HG03175 (cell line): ENCODE results near the gene C3.
"Not testable (repeated sequence)": the region's sequence is repeated elsewhere in the genome, so short reads cannot be mapped to it uniquely, and the experiment has no call there.

Experiments used
- ATAC-seq: cut with Tn5 transposase; IDR thresholded peaks from one replicate; pipeline ENCODE4 v1.9.1; 2021; ENCODE audit warnings: mild to moderate bottlenecking, moderate library complexity; ENCODE audit not compliant: unreplicated experiment

C3 gene

GRCh38 chr19:6693056-6693471 lies 27.4 kb downstream of the C3 start:
- ATAC-seq = no peak

- no peak for ATAC-seq
Measured at GRCh38 chr19:6692027-6692426, 28.4 kb downstream of the C3 start.

- ATAC-seq = no peak
Measured at GRCh38 chr19:6691342-6691741, 29.1 kb downstream of the C3 start.

- no peak for ATAC-seq
Measured at GRCh38 chr19:6690160-6690885, 30.1 kb downstream of the C3 start.

GRCh38 chr19:6687114-6687513 lies 33.3 kb downstream of the C3 start:
- ATAC-seq = no peak

- ATAC-seq = no peak
Measured at GRCh38 chr19:6686628-6686975, 33.8 kb downstream of the C3 start.

- no peak for ATAC-seq
Measured at GRCh38 chr19:6685962-6686627, 34.4 kb downstream of the C3 start.

- no peak for ATAC-seq
Measured at GRCh38 chr19:6685482-6685881, 35.0 kb downstream of the C3 start.

GRCh38 chr19:6683971-6684370 lies 36.5 kb downstream of the C3 start:
- ATAC-seq = no peak

- ATAC-seq = no peak
Measured at GRCh38 chr19:6682607-6683128, 37.8 kb downstream of the C3 start.

GRCh38 chr19:6680141-6680540 lies 40.3 kb downstream of the C3 start:
- ATAC-seq = no peak

- ATAC-seq = no peak
Measured at GRCh38 chr19:6679139-6679538, 41.3 kb downstream of the C3 start.

GRCh38 chr19:6678690-6679109 lies 41.8 kb downstream of the C3 start:
- ATAC-seq = no peak

- no peak for ATAC-seq
Measured at GRCh38 chr19:6677883-6678689, 42.4 kb downstream of the C3 start.

GRCh38 chr19:6677495-6677882 lies 43.0 kb downstream of the C3 start:
- no peak for ATAC-seq

GRCh38 chr19:6676288-6676687 lies 44.2 kb downstream of the C3 start:
- no peak for ATAC-seq

- peak; percentile 61 for ATAC-seq
Measured at GRCh38 chr19:6674868-6675305, 45.6 kb downstream of the C3 start.

GRCh38 chr19:6674408-6674807 lies 46.0 kb downstream of the C3 start:
- not testable (repeated sequence) for ATAC-seq

GRCh38 chr19:6672693-6673290 lies 47.7 kb downstream of the C3 start:
- ATAC-seq = no peak

GRCh38 chr19:6671960-6672359 lies 48.5 kb downstream of the C3 start:
- no peak for ATAC-seq

GRCh38 chr19:6668691-6669090 lies 51.8 kb downstream of the C3 start:
- no peak for ATAC-seq
